BLaER1 (cell line): Measurements from ENCODE around the gene BPIFB6.

Experiments used
- H3K27ac ChIP-seq: shearing (Covaris generic); formaldehyde crosslinking; 2 replicates; pipeline ENCODE4 v1.8.1; 2022
- H3K27me3 ChIP-seq: shearing (Covaris generic); formaldehyde crosslinking; 2 replicates; pipeline ENCODE4 v1.8.1; 2022
- H3K36me3 ChIP-seq: shearing (Covaris generic); formaldehyde crosslinking; 2 replicates; pipeline ENCODE4 v1.8.1; 2022
- H3K4me1 ChIP-seq: shearing (Covaris generic); formaldehyde crosslinking; 2 replicates; pipeline ENCODE4 v1.8.1; 2022
- H3K4me2 ChIP-seq: shearing (Covaris generic); formaldehyde crosslinking; 2 replicates; pipeline ENCODE4 v1.8.1; 2022
- H3K4me3 ChIP-seq: shearing (Covaris generic); formaldehyde crosslinking; 2 replicates; pipeline ENCODE4 v1.8.1; 2022
- H3K9ac ChIP-seq: shearing (Covaris generic); formaldehyde crosslinking; 2 replicates; pipeline ENCODE4 v1.8.1; 2022
- H3K9me3 ChIP-seq: shearing (Covaris generic); formaldehyde crosslinking; 2 replicates; pipeline ENCODE4 v1.8.1; 2022
- H4K20me1 ChIP-seq: shearing (Covaris generic); formaldehyde crosslinking; 2 replicates; pipeline ENCODE4 v1.8.1; 2022
- Cebpa-rat ChIP-seq: shearing (Covaris generic); IDR thresholded peaks from 2 replicates; pipeline ENCODE4 v1.8.1; 2022

BPIFB6 gene

GRCh38 chr20:33069673-33070072 lies 38.2 kb downstream of the BPIFB6 start:
- TF ChIP-seq Cebpa-rat, result no peak
- H3K27me3 ChIP-seq, result no peaks in the 10 kb centered on the region
- peaks cover 12% of the 10 kb centered on the region for H3K4me1 ChIP-seq
- H3K4me2 ChIP-seq, result no peak overlapping the region
- no peaks in the 10 kb centered on the region for H4K20me1 ChIP-seq
- no peaks in the 10 kb centered on the region for H3K9me3 ChIP-seq
- no peak overlapping the region for H3K4me3 ChIP-seq
- no peaks in the 10 kb centered on the region for H3K36me3 ChIP-seq
- no peak overlapping the region for H3K9ac ChIP-seq
- no peak overlapping the region for H3K27ac ChIP-seq

GRCh38 chr20:33070111-33071053 lies 38.9 kb downstream of the BPIFB6 start:
- H3K36me3 ChIP-seq, result no peaks in the 10 kb centered on the region
- H3K4me2 ChIP-seq, result no peak overlapping the region
- H3K4me1 ChIP-seq, result peaks cover 7% of the 10 kb centered on the region
- H3K27me3 ChIP-seq, result no peaks in the 10 kb centered on the region
- no peaks in the 10 kb centered on the region for H4K20me1 ChIP-seq
- no peak overlapping the region for H3K9ac ChIP-seq
- no peak overlapping the region for H3K4me3 ChIP-seq
- H3K9me3 ChIP-seq, result no peaks in the 10 kb centered on the region
- no peak for TF ChIP-seq Cebpa-rat
- no peak overlapping the region for H3K27ac ChIP-seq

DNA sequence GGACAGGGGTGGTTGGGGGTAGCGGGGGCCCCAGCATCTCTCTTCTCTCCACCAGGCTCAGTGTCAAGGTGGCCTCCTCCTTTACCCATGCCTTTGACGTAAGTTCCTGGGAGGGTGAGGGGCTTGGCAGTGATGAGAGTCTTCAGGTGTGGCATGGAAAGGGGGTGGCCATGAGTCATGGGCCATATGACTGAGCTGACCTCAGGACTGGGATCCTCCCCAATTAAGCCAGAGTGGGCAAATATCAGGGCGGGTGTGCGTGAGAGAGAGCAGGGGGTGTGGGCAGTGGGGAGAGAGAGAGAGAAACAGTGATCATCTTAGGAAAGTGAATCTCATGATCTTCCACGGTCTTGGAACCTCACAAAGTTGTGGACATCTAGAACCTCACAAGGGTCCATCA lies 39.8 kb downstream of the BPIFB6 start:
- no peak overlapping the region for H3K4me3 ChIP-seq
- H3K9ac ChIP-seq, result no peak overlapping the region
- H4K20me1 ChIP-seq, result no peaks in the 10 kb centered on the region
- H3K27me3 ChIP-seq, result no peaks in the 10 kb centered on the region
- no peak overlapping the region for H3K4me2 ChIP-seq
- H3K9me3 ChIP-seq, result no peaks in the 10 kb centered on the region
- no peak for TF ChIP-seq Cebpa-rat
- no peaks in the 10 kb centered on the region for H3K36me3 ChIP-seq
- no peak overlapping the region for H3K27ac ChIP-seq
- H3K4me1 ChIP-seq, result no peaks in the 10 kb centered on the region

DNA sequence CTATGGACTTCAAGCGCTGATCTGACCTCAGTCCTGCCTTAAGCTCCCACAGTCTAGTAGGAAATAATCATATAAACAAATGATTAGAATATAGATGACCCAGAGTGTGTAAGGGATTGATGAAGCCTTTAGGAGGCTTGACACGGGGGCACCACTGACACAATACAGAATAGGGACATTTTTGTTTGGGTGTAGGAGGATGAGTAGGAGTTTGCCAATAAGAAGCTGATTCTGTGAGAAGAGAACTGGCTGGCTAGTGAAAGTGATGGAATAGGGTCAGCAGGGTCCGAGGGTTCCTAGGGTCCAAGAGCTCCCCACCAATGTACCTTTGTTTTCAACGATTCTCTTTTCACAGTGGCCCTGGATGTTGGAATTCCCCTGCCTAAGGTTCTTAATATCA lies 40.9 kb downstream of the BPIFB6 start:
- peaks cover 1% of the 10 kb centered on the region for H3K4me1 ChIP-seq
- no peaks in the 10 kb centered on the region for H3K9me3 ChIP-seq
- H3K9ac ChIP-seq, result no peak overlapping the region
- H3K27me3 ChIP-seq, result no peaks in the 10 kb centered on the region
- no peak overlapping the region for H3K4me3 ChIP-seq
- H3K36me3 ChIP-seq, result no peaks in the 10 kb centered on the region
- no peak overlapping the region for H3K4me2 ChIP-seq
- no peak for TF ChIP-seq Cebpa-rat
- no peaks in the 10 kb centered on the region for H4K20me1 ChIP-seq
- no peak overlapping the region for H3K27ac ChIP-seq

DNA sequence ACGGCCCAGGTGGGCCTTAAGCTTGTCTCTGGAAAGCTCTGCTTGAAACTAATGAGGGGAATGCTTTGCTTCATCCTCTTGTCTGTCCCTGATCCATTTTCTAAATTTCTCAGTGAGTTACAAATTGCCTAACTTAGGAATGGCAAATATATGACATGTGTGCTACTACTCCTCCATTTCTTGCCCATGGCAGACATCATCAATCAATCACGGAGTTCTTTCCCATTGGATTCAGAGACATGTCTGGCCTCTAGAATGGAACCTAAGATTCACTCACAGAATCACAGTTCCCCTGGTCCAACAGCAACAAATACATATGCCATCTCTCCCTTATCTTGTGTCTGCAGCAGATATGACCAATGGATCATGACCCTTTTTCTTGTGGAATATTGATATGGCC lies 41.4 kb downstream of the BPIFB6 start:
- Histone ChIP-seq H3K4me3 (no peak overlapping the region), H4K20me1 (no peaks in the 10 kb centered on the region), H3K27ac (no peak overlapping the region), H3K4me2 (no peak overlapping the region), H3K4me1 (peaks cover 6% of the 10 kb centered on the region), H3K9me3 (no peaks in the 10 kb centered on the region), H3K9ac (no peak overlapping the region), H3K36me3 (no peaks in the 10 kb centered on the region), H3K27me3 (no peaks in the 10 kb centered on the region)
- TF ChIP-seq Cebpa-rat, result no peak

GRCh38 chr20:33074675-33075074 lies 43.2 kb downstream of the BPIFB6 start:
- no peak overlapping the region for H3K4me2 ChIP-seq
- no peaks in the 10 kb centered on the region for H4K20me1 ChIP-seq
- H3K36me3 ChIP-seq, result no peaks in the 10 kb centered on the region
- no peak overlapping the region for H3K27ac ChIP-seq
- no peaks in the 10 kb centered on the region for H3K27me3 ChIP-seq
- peaks cover 10% of the 10 kb centered on the region for H3K4me1 ChIP-seq
- no peaks in the 10 kb centered on the region for H3K9me3 ChIP-seq
- no peak overlapping the region for H3K9ac ChIP-seq
- H3K4me3 ChIP-seq, result no peak overlapping the region
- no peak for TF ChIP-seq Cebpa-rat

- Histone ChIP-seq H3K9ac (no peak overlapping the region), H3K27me3 (no peaks in the 10 kb centered on the region), H4K20me1 (no peaks in the 10 kb centered on the region), H3K36me3 (no peaks in the 10 kb centered on the region), H3K4me2 (no peak overlapping the region), H3K9me3 (no peaks in the 10 kb centered on the region), H3K27ac (no peak overlapping the region), H3K4me3 (no peak overlapping the region), H3K4me1 (peaks cover 10% of the 10 kb centered on the region)
- TF ChIP-seq Cebpa-rat, result no peak
Measured at GRCh38 chr20:33075281-33075680, 43.8 kb downstream of the BPIFB6 start.

- H3K27ac ChIP-seq, result no peak overlapping the region
- TF ChIP-seq Cebpa-rat, result no peak
- H3K27me3 ChIP-seq, result no peaks in the 10 kb centered on the region
- H3K4me2 ChIP-seq, result no peak overlapping the region
- H3K4me3 ChIP-seq, result no peak overlapping the region
- H3K9ac ChIP-seq, result no peak overlapping the region
- H3K36me3 ChIP-seq, result no peaks in the 10 kb centered on the region
- no peaks in the 10 kb centered on the region for H3K9me3 ChIP-seq
- H3K4me1 ChIP-seq, result peaks cover 10% of the 10 kb centered on the region
- no peaks in the 10 kb centered on the region for H4K20me1 ChIP-seq
Measured at GRCh38 chr20:33076662-33077372, 45.4 kb downstream of the BPIFB6 start.

DNA sequence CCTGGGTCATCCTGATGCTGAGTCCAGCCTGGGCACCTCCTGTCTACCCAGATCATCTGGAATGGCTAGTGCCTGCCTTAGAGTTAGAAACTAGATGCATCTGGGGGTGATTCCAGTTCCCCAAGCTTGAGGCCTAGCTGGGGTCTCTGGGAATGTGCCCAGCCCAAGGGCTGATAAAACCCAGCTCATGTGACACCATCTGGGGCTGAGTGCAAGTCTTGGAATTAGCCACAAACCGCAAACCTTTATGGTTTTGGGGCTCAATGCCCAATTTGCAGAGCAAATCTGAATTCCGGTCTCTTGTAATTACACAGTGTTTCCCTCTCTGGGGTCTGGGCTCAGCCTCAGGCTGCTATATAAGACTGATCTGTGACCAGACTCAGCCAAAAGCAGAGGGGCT lies 47.8 kb downstream of the BPIFB6 start, which contains the start of gene BPIFB4:
Gene BPIFB4, plus strand, starts transcription at position 385 of the 400 bp plus-strand sequence. CDS start 1,884 bp downstream, outside the sequence.
- H3K4me2 ChIP-seq, result no peak within 1 kb of the TSS
- H3K4me1 ChIP-seq, result peaks cover 10% of the 10 kb centered on the region
- no peaks in the 10 kb centered on the region for H3K9me3 ChIP-seq
- no peak within 1 kb of the TSS for H3K4me3 ChIP-seq
- H3K9ac ChIP-seq, result no peak within 1 kb of the TSS
- no peak for TF ChIP-seq Cebpa-rat
- H3K27ac ChIP-seq, result no peak within 1 kb of the TSS
- H4K20me1 ChIP-seq, result no peaks in the 10 kb centered on the region
- H3K36me3 ChIP-seq, result no peaks in the 10 kb centered on the region
- H3K27me3 ChIP-seq, result no peaks in the 10 kb centered on the region
